Stimulated activated CD8-positive, alpha-beta memory T cell treated with anti-CD3 and anti-CD28 coated beads, Interleukin-4, amount 100 ng/mL, for 1 hour (primary cell): ENCODE data around the gene TK1.
"Not testable (repeated sequence)": the region's sequence is repeated elsewhere in the genome, so short reads cannot be mapped to it uniquely, and the experiment has no call there.

Experiments
- DNase-seq, 2 donors: peaks; one replicate each; pipeline ENCODE4 v3.0.0-alpha.2; 2020; ENCODE audit warnings: low read depth in 2 of 2, low spot score in 1 of 2

The TK1 gene

DNA sequence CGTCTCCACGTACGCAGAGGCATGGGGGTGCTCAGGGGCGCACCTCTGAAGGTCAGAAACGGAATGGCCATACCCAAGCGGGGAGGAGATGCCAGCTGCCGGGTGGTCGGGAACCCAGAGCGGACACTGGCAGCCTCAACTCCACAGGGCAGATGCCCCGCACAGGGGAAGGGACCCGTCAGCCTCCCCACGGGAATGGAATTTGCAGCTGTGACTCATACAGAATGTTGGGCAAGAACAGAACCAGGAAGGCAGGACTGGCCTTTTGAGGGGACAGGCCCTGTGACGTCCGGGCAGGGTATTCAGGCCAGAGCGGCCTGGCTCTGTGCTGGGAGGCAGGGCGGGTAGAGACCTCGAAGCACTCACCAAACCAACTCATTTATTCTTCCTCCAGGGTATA lies 7.5 kb downstream of the TK1 start:
- no peak for DNase-seq

DNA sequence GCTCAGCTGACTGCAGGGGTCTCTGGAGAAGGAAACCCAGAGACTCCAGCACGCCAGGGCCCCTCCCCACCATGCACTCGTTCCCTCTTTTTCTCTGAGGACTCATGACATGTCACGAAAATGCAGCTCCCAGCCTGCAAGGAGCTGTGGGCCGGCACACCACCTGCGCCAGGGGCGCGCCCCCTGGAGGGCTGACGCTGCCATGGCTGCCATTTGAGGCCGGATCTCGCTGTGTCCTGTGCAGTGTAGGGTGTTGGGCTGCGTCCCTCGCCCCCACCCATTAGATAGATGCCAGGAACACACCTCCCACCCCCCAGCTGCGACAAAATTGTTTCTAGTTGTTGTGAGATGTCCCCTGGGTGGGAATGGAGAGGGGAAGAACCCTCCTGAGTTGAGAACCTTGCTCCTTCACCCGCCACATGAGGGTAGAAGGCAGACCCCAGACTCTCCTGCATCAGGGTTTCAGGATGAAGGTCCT lies 10.3 kb downstream of the TK1 start:
- DNase-seq = peak; percentile 50 to 58

DNA sequence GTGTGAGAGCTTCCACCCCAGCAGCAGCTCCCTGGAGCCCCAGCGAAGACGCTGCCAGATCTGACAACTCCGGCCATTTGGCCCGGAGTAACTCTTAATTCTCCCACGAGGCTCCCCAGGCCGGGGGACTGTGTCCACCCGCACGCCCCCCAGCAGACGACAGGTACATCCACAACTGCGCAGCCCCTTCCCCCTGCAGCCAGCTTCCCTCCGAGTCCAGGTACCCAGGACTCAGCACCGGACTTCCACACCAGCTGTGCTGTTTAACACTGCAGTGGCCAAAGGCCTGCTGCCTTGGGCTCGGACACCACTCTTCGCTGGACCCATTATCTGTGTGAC lies 11.2 kb downstream of the TK1 start:
- DNase-seq = no peak

DNA sequence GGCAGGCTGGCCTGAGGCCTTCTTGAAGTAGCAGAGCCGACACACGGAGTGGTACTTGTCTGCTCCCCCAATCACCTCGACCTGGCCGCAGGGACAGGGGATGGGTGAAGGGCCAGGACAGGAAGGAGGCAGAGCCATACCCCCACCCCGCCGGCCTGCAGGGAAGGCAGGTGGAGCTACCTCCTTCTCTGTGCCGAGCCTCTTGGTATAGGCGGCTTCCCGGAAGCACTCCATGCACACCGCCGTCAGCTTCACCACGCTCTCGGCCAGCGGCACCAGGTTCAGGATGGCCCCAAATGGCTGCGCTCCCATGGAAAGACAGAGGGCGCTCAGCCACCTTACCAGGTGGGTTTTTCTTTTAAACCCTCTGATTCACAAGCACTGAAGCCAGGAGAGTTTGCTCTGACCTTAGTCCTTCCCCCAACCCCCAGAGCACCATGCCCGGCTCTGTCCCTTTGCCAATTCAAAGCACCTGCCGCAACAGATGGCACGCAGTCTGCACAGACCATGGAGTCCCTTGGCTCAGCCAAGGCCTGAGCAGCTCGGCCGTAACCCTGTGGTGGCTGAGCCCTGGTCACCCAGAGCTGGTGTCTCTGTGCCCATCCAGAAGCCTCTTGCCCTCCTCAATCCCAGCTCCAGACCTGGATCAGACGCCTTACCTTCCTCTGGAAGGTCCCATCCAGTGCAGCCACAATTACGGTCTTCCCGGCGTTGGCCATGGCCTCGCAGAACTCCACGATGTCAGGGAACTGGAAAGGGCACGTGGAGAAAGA lies 11.8 kb downstream of the TK1 start:
- DNase-seq = no peak

DNA sequence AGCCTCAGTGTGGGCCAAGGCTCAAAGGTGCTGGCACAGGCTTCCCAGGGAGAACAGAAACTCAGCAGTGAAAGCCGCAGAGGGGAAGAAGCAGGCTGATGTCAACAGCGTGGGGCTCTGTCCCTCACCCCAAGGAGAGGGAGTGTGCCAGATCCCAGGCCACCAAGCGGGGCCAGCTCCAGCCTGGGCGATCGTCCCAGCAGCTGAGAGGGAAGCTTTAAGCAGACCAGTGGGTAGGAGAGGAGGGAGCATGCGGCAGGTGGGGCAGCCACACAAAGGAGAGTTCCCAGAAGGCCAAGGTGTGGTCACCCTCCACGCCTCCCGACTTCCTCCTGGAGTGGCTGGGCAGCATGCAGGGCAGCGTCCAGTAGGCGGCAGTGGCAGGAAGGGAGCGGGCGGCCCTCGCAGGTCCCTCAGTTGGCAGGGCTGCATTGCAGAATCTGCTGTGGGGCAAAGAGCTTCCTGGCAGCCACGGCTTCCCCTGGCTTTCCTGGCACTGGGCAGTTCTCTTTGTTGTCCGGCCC lies 12.4 kb downstream of the TK1 start:
- no peak for DNase-seq

DNA sequence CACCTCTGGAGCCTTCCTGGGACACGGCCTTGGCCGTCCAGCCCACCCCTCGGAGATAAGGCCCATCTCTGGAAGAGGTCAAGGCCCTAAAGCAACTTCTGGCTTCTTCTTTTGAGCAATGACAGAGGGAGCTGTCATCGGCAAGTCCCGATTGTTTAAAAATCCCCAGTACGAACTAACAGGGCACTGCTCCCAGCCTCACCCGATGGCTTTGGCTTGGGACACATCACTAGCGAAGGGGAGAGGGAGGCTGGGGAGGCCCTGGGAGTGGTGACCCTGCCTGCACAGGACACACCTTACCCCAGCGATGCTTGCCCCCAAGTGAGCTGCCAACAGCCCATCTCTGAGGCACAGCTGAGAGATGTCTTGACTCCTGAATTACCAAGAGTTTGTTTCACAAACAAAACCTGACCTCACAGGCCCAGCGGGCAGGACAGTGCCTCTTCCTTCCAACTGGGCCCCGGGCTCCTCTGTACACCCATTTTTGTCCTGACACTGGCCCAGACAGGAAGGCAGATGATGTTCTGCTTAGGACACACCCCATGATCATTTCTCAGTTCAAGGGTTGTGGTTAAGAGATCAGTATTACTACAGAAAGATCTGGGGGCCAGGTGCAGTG lies 13.6 kb downstream of the TK1 start:
- no peak for DNase-seq

DNA sequence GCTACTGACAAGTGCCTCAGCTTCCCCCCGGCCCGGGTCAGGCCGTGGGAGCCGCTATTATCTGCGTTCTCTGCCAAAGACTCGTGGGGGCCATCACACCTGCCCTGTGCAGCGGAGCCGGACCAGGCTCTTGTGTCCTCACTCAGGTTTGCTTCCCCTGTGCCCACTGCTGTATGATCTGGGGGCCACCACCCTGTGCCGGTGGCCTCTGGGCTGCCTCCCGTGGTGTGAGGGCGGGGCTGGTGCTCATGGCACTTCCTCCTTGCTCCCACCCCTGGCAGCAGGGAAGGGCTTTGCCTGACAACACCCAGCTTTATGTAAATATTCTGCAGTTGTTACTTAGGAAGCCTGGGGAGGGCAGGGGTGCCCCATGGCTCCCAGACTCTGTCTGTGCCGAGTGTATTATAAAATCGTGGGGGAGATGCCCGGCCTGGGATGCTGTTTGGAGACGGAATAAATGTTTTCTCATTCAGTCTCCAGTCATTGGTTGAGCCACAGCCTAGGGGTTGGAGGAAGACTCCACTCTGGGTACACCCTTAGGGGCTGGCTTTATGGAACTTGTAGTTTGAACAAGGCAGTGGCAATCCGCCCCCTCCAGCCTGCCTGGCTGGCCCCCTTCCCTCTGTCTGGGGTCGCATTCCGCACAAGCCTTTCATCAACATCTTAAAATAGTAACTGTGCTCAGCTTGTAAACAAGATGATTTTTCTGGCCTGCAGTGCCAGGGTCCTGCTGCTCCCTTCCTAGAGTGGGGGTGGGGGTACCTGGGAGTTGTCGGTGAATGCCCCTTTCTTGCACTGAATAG lies 14.4 kb downstream of the TK1 start:
- no peak for DNase-seq

DNA sequence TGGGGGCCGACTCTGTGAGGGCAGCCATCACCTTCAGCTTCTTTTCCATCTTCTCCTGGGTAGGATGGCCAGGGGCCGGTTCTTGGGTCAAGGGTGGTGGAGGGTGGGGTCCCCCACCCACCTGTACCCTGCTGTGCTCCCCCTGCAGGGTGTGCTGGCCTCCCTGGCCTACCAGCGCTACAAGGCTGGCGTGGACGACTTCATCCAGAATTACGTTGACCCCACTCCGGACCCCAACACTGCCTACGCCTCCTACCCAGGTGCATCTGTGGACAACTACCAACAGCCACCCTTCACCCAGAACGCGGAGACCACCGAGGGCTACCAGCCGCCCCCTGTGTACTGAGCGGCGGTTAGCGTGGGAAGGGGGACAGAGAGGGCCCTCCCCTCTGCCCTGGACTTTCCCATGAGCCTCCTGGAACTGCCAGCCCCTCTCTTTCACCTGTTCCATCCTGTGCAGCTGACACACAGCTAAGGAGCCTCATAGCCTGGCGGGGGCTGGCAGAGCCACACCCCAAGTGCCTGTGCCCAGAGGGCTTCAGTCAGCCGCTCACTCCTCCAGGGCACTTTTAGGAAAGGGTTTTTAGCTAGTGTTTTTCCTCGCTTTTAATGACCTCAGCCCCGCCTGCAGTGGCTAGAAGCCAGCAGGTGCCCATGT lies 15.1 kb downstream of the TK1 start:
- not testable (repeated sequence) for DNase-seq

DNA sequence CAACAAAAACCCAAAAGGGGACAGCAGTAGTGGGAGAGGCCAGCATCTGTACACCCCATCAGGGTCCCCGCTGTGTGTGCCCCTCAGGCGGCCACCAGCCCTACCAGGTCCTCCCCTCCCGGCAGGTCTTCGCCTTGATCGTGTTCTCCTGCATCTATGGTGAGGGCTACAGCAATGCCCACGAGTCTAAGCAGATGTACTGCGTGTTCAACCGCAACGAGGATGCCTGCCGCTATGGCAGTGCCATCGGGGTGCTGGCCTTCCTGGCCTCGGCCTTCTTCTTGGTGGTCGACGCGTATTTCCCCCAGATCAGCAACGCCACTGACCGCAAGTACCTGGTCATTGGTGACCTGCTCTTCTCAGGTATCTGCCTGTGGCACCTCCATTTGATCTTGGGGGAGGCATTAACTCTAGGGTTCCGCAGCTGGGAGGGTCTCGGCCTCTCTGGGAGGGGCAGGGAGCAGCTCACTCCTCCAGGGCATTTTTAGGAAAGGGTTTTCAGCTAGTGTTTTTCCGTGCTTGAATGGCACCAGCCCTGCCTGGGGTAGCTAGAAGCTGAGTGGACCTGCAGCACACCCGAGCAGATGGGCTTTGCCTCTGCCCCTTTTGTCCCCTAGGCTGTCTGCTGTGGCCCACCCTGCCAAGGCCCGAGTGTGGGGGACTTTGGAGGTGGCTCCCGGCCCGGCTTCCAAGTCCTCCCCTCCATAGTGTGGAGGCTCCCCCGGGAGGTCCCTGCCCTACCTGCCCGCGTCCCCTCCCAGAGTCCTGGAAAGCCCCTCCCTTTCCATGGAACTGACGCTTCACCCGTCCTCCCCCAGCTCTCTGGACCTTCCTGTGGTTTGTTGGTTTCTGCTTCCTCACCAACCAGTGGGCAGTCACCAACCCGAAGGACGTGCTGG lies 15.9 kb downstream of the TK1 start:
- DNase-seq = no peak

DNA sequence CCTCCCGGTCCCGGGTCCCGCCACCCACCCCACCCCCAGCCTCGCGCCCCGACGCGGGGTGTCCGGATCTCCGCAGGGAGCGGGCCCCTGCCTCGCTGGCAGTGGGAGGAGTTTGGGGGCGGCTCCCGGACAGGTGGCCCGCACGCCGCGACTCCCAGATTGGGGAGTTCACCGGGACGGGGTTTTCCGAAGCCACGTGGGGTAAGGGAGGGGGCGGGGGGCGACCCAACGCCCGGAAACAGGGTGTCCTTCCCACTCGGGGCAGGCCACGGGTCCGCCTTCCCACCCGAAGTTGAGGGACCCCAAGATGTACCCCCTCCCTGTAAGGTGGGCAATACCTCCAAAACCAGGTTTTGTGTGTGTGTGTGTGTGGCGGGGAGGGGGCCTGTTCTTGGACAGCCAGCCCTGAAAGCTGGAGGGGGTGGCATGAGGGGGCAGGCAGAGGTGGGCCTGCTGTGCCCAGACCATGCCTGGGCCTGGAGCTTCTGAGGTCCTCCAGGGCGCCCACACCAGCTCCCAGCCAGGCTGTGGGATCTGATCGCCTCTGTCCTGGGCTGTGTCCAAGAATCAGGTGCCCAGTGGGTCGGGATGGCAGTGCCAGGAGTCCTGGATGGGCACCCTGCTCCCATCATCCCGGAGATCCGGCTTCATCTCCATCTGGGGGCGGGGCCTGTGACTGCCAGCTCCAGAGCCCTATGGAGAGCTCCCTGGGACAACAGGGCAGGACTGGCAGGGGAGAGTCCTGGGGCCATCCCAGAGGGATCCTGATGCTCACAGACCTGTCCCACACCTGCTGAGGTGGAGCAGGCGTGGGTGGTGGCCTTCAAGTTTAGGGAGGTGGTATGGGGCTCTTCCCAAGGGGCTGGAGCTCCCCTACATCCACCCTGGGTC lies 17.7 kb downstream of the TK1 start:
- peak in 1 of 2 donors; percentile 21 for DNase-seq

DNA sequence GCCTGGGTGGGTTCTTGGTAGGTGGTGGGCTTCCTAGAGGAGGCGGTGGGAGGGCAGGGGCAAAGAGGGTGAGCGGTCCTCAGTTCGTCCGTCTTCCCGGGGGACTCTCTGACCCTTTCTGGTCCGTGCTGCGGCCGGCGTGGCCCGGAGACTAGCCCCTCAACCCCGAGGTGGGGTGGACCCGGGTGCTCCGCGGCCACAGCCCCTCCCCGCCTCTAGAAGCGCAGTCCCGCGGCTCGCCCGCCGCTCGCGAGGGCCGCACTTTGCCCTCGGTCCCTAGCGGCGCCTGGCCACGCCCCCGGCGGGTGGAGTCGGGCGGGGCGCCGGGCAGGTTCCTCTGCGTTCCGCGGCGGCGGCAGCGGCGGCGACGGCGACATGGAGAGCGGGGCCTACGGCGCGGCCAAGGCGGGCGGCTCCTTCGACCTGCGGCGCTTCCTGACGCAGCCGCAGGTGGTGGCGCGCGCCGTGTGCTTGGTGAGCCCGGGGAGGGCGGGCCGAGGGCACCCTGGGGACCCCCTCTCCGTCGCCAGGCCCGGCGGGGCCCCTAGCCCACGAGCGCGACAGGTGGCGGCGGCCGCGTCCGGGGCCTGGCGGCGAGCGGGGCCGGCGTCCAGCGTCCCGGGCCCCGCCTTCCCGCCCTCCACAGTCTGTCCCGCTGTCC lies 18.5 kb downstream of the TK1 start, which contains the start of gene SYNGR2:
SYNGR2 (plus strand) TSS at position 340 of the 661 bp plus-strand sequence; CDS start at position 376, 36 bp downstream.
- peak; percentile 66 to 73 for DNase-seq

DNA sequence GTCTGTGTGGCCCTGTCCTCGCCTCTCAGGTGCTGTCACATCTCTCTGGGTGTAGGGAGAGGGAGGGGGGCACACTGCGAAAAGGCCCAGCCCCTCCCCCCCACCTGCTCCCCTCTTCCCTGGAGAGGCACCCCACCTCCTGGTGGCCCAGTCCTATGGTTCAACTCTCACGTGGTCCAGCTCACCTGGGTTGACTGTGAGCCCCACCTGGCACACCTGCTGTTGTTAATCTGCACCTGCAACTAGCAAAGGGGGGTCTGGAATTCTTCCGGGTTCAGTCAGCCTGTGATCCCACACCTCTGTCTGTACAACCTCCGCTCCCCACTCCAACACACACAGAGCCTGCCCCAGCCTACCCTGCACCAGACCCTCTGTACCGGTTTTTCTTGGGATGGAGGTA lies 20.4 kb downstream of the TK1 start:
- DNase-seq = no peak

DNA sequence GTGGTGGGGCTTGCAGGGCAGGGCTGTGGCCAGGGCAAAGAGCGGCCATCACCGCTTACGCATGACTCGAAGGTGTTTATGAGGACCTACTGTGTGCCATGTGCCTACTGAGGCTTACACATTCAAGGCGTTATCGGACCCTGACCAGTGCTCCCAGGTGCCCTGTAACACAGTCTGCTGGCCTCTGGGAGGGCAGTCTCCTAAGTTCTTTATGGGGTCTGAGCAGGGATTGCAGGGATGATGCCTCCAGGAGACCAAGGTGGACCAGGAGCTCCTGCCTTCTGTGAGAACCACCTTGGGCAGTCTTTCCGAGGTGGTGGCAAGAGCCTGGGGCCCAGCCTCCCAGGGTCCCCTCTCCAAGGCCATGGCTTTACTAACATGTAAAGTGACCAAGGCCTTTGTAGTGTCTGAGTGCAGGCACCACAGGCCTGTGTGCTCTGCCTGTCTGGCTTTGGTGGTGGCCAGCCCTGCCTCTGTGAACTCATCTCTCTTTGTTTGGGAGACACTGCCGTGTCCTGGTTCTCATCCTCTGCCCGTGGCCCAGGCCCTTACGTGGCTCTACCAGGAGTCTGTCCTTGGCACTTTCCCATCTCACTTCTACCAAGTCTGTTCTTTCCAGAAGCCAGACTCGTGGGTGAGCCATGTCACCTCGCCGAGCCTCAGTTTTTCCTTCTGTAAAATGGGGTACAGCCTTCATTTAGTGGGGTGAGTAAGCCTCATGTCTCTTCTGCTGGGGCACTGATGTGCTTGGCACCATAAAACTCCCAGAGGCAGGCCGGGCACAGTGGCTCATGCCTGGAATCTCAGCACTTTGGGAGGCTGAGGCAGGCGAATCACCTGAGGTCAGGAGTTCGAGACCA lies 21.9 kb downstream of the TK1 start:
- no peak for DNase-seq

DNA sequence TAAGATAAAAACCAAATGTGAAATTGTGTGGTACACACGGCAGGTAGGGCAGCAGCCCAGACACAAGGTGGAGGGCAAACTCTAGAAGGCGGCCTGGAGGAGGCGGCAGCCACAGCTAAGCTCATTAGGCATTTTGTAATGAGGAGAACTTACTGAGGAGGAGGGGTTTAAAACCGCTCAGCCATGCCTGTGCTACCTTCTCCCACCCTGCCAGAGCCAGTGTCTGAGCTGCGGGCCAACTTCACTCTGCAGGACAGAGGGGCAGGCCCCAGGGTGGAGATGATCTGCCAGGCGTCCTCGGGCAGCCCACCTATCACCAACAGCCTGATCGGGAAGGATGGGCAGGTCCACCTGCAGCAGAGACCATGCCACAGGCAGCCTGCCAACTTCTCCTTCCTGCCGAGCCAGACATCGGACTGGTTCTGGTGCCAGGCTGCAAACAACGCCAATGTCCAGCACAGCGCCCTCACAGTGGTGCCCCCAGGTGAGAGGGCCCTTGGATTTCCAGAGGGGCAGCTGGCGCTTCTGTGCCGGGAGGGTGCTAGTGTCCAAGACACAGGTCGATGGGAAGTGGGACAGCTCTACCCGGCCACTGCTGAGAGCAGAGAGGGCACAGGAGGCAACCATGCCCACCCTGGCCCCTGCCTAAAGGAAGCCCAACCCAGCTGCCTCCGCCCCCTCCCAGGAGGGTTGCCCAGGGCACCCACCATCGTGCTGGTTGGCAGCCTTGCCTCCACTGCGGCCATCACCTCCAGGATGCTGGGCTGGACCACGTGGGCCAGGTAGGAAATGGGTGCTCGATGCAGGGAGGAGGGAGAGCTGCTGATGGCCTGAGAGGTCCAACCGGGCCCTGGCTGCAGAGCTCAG lies 22.7 kb downstream of the TK1 start:
- DNase-seq = no peak

DNA sequence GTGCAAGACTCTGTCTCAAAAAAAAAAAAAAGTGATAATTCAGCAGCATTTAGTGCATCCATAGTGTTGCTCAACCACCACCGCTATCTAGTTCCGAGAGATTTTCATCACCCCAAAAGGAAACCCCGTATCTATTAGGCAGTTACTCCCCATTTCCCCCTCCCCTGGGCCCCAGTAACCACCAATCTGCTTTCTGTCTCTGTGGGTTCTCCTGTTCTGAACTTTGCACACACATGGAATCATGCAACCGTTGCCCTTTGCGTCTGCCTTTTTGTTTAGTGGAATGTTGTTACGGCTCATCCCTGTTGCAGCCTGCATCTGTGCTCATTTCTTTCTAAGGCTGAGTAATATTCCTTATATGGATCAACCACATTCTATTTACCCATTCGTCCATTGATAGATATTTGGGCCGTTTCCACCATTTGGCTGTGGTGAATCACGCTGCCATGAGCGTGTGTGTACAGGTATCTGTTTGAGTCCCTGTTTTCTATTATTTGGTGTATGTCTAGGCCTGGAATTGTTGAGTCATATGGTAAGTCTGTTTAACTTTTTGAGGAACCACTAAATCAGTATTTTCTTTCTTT lies 27.2 kb downstream of the TK1 start:
- no peak for DNase-seq
